Globus pallidus (tissue), 1 donor: ENCODE results near the gene CABP1.

ENCODE experiments used
- DNase-seq: peaks from one replicate; pipeline ENCODE4 v3.0.0-alpha.2; 2015; ENCODE audit warnings: low spot score

CABP1 gene

GRCh38 chr12:120631097-120631496 lies 9.3 kb upstream of the CABP1 start:
- no peak for DNase-seq

DNA sequence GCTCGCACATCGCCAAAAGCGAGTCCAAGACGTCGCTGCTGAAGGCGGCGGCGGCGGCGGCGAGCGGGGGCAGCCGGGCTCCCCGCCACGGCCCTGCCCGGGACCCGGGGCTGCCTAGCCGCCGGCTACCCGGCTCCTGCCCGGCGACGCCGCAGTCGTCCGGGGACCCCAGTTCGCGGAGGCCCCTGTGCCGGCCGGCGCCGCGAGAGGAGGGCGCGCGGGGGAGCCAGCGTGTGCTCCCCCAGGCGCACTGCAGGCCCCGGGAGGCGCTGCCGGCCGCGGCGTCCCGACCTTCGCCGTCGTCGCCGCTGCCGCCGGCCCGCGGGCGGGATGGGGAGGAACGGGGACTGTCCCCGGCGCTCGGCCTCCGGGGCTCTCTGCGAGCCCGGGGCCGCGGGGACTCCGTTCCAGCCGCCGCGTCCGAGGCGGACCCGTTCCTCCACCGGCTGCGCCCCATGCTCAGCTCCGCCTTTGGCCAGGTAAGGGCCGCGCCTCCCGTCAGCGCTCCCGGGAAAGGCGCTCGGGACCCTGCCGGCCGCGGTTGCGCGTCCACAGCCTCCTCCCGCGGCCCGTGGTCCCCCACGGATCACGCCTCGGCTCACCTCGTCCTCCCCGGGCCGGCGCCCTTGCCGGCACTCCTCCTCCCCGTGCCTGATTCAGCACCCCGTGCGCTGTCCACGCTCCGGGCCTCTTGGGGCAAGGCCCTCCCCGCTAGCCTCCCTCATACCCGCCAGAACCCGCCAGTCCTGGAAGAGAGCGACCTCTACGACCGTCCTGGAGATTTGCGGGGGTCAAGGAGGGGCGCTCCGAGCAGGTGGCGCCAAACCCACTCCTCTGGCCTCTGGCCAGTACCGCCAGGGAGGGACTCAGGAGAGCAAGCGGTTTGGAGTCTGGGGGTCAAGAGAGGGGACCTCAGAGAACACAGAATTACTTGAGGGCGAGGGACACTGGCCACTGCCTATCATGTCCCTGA lies 721 bp downstream of the CABP1 start:
- DNase-seq: no peak

- DNase-seq: no peak
Measured at GRCh38 chr12:120642121-120642520, 1.7 kb downstream of the CABP1 start.

DNA sequence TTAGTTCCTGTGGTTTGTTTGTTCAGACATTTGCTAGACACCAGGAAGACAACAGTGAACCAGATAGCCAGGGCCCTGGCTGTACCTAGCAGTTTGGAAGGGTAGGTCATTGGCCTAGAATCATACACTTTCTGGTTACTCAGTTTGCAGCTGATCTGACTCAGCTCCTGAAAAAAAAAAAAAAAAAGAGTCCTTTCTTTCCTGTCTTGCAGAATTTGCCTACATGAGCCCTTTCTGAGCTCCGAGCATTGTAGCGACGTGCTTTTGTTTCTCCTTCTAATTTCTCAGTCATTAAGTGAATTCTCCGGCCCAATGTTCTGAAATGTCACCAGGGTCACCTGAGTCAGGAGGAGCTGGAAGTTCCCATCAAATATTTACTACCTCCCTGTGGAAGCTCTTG lies 2.4 kb downstream of the CABP1 start:
- DNase-seq: no peak

DNA sequence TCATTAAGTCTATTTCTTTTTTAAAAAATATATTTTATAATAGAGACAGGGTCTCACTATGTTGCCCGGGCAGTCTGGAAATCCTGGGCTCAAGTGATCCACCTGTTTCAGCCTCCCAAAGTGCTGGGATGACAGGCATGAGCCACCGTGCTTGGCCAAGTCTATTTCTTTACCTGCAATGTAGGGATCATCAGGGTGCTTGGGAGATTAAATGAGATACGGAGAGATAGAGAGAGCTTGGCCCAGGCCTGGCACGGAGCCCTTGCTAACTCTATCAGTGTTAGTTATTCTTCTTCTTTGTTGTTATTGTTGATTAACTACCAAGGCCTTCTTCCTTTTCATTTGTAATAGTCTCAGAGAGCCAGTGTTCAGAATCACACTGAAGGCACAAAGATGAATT lies 3.1 kb downstream of the CABP1 start:
- no peak for DNase-seq

- DNase-seq: no peak
Measured at GRCh38 chr12:120646044-120646443, 5.6 kb downstream of the CABP1 start.

- DNase-seq: no peak
Measured at GRCh38 chr12:120647375-120647755, 6.9 kb downstream of the CABP1 start.

- no peak for DNase-seq
Measured at GRCh38 chr12:120649442-120650232, 9.2 kb downstream of the CABP1 start.

GRCh38 chr12:120650233-120650690 lies 9.8 kb downstream of the CABP1 start:
- DNase-seq: no peak

- no peak for DNase-seq
Measured at GRCh38 chr12:120651821-120652220, 11.4 kb downstream of the CABP1 start.

DNA sequence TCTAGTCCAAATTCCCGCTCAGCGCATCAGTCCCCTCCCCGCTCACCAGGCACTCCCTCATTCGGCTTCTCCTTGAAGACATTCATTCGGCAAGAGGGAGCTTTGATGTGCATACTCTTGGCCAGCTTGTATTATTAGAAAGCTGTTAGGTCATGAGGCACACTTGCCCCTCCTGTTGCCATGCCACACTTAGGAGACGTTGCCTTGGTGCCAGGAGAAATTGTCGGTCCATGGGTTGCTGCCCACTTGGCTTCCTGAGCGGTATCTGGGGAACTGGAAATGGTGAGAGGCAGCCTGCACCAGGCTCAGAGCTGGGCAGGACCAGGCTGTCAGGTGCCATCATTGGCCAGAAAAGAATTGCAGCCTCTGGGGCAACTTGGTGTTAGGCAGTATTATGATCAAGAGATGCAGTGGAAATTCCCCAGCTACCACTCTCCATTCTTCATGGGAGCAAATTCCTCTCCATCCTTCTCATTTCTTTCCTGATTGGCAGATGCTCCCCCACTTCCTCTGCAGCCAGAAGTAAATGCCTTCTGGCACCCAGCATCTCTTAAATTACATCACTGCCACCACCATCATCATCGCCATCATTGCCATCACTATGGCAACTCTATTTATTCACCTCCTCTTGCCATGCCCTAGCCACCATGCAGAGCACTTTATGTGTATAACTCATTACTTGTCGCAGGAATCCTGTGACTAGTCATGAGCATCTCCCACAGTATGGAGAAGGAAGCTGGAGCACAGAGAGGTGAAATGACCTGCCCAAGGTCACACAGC lies 12.4 kb downstream of the CABP1 start:
- DNase-seq: peak; percentile 36

DNA sequence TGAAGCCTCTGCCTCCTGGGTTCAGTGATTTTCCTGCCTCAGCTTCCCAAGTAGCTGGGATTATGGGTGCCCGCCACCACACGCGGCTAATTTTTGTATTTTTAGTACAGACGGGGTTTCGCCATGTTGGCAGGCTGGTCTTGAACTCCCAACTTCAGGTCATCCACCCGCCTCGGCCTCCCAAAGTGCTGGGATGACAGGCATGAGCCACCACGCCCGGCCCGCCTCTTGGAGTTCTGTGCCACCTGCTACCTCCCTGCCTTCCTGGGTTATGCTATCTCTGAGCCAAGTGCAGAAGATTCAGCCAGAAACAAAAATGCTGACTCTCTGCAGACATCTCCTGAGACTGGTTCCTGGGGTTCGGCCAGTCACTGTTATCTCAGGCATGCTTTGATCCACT lies 13.2 kb downstream of the CABP1 start:
- no peak for DNase-seq

DNA sequence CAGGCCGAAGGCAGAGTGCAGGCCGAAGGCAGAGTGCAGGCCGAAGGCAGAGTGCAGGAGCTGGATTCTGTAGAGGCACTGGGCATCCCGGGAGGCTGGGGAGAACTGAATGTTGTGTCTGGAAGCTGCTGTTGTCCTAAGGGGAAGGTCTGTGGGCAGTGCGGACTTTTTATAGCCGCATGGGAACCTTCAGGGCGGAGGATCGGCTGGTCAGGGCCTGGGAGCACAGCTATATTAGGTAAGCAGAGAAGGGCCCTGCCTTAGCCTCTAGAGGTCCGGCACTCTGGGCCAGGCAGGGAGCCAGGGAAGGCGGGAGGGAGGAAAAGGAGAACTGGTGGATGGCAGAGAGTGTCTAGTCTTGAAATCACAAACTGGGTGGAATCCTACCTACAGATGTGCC lies 14.2 kb downstream of the CABP1 start:
- DNase-seq: no peak

- DNase-seq: no peak
Measured at GRCh38 chr12:120656008-120656407, 15.6 kb downstream of the CABP1 start.

DNA sequence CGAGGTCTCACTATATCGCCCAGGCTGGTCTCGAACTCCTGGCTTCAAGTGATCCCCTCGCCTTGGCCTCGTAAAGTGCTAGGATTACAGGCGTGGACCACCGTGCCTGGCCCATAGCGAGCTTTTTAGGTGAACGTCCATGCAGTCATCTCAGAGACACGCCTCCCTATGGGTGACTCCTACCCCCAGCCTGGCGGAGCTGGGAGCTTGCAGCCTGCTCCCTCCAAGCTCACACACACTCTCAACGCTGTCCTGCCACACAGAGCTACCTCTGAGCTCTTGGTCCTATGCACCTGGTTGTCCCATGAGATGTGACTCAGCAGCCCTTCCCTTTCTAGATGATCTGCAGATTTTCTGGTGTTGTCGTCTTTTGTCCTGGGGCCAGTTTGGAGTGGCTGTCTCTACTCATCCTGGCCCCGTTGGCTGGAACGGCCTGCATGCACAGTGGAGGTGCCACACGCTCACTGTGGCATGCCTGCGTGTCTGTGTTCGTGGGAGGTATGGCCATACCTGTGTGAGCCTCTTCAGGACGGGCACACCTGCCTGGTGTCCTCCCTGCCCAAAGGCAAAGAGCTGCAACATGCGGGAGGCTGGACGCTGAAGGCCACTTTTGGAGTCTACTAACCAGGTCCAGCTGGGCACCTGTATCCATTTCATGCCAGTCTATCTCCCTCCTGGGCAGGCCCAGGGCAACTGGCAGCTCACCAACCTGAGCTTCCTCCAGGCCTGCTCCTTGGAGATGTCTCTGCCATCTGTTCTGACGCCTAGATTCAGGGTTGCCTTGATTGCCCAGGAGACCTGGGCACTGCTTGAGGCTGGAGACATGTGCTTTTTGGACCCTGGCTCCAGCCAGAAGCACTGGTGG lies 18.1 kb downstream of the CABP1 start:
- DNase-seq: no peak

- DNase-seq: no peak
Measured at GRCh38 chr12:120659151-120659525, 18.7 kb downstream of the CABP1 start.

GRCh38 chr12:120661432-120661831 lies 21.0 kb downstream of the CABP1 start:
- no peak for DNase-seq

DNA sequence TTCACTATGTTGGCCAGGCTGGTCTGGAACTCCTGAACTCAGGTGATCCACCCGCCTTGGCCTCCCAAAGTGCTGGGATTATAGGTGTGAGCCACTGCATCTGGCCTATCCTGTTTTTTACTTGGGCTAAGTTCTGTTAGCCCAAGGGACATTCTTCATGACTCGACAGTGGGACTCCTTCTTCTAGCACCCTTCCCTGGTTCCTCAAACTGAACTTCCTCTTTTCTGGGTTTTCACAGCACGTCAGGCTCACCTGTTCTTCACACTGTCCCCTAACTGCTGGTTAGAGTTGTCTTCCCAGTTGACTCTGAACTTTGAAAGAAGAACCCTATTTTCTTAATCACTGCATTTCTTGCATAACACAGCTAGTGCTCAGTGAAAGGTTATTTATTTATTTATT lies 22.5 kb downstream of the CABP1 start:
- no peak for DNase-seq

GRCh38 chr12:120663741-120664140 lies 23.3 kb downstream of the CABP1 start:
- DNase-seq: no peak

GRCh38 chr12:120666571-120667390 lies 26.4 kb downstream of the CABP1 start:
- no peak for DNase-seq
